Activated CD8-positive, alpha-beta memory T cell treated with anti-CD3 and anti-CD28 coated beads for 24 hours (primary cell): ENCODE measurements around the gene MYOZ2.
"Not testable (repeated sequence)": the region's sequence is repeated elsewhere in the genome, so short reads cannot be mapped to it uniquely, and the experiment has no call there.

Experiments used
- DNase-seq: peaks from one replicate; pipeline ENCODE4 v3.0.0-alpha.2; 2020

Gene MYOZ2

GRCh38 chr4:119130365-119131065, 5.1 kb upstream of the MYOZ2 start:
- no peak for DNase-seq

DNA sequence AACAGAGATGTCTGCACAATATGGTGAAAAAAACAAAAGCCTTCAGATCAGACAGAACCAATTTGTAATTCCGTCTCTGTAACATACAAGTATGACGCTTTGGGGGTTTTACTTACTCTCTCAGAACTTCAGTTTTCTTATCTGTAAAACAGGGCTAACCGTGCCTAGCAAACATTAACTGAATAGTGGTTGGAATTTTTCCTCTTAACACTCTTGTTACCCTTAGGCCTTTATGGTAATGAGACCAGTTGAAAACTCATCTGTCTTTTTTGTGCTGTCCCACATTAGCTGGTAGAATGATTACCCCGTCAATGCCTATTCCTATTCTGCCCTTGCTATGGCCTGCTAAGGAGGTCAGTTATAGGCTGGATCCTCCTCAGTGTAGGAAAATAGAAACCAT, 4.5 kb upstream of the MYOZ2 start:
- no peak for DNase-seq

DNA sequence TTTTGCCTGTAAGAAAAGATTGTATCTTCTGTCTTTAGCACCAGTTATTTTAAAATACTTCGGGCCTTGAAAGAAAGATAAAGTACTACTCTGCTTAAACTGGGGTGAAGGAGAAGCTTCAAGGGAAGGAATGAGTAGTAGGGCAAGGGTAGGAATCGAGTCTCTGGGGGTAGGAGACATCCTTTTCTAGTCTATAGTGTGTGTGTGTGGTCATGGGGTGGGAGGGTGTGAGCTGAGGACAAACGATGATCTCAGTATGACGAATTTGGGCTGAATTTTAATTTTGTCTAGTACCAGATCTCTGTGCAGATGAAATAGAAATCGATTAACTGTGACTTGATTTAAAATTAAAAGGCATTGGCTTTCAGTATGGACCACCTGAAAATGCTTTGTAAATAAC, 3.3 kb upstream of the MYOZ2 start:
- no peak for DNase-seq

DNA sequence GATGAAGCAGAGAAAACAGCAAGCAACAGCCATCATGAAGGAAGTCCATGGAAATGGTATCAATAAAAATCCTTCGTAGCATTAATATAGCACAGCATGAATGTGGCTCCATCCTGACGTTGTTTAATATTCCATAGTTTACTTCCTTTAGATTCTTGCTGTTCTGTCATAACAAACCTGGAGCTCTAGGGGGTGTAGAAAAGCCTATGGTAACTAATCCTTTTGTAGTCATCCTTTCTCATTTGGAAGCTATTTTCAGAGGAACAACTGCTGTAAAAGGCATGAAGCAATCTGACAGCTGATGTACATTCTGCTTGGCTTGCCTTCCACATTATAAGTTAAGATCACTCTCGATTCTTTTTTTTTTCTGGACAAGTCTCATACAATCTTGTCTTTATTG, 914 bp downstream of the MYOZ2 start:
- DNase-seq = no peak

DNA sequence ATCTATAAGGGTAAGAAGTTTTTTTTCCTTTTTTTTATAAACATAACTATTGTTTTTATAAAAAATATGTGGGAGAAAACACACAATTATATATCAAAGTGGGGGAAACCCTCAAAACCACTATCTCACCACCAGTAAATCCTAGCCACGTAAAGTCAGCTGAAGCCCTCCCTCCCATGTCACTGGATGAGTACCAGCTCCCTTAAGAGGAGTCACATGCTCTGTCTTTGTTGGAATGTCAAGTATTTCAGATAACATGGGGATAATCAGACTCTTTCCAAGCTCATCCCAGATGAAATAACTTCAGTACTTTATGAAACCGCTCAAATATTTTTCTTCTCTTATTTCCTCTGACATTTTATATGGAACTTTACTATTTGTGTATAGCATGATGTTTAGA, 2.4 kb downstream of the MYOZ2 start:
- no peak for DNase-seq

DNA sequence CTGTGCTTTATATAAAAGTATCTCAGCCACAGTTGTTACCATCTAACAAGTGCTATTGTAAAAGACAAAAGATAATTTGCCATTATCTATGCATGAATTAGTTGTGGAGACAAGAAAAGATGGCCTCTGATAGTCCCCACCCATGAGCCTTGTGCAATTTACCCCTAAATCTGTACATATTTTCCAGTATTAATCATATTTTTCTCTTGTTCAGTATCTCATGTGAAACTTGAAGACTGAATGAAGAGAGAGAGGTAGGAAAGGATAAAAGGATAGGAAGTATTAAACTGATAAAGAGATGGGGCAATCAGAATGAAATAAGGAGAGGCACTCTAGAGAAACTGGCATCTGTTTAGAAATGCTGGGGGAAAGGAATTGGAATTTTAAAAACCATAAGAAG, 3.7 kb downstream of the MYOZ2 start:
- DNase-seq = no peak

DNA sequence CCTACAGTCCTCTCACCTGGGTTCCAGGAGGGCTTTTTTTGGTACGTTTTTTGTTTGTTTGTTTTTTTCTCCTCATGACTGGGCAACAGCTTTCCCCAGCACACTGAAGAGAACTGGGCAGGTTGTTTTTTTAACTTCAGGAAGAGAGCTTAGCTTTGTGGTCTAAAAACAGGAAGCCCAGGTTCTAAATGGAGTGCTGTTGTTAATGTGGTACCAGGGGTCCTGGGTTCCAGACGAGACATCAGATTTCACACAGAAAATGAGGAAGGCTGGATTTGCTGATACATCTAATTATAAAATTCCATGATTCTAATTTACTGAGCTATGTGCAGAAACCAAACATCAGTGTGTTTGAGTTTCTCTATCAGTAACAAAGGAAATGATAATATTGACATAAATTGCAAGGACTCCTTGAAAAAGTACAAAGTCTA, 4.2 kb downstream of the MYOZ2 start:
- DNase-seq = no peak

DNA sequence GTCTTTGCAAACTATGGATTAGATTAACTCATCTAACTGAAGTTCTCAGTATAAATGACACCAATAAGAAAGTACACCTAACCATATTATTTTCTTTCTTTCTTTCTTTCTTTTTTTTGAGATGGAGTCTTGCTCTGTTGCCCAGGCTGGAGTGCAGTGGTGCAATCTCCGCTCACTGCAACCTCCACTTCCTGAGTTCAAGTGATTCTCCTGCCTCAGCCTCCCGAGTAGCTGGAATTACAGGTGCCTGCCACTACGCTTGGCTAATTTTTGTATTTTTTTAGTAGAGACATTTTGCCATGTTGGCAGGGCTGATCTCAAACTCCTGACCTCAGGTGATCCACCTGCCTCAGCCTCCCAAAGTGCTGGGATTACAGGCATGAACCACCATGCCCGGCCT, 5.7 kb downstream of the MYOZ2 start:
- not testable (repeated sequence) for DNase-seq

DNA sequence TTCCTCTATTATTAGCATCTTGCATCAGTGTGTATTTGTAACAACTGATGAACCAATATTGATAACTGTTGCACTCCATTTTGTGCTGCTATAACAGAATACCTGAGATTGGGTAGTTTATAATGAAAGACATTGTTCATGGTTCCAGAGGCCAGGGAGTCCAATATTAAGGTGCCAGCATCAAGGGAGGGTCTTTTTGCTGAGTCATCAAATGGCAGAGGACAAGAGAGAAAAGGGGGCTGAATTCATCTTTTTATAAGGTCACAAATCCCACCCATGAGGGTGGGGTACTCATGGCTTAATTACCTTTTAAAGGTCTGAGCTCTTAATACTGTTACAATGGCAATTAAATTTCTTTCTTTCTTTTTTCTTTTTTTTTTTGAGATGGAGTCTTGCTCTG, 7.2 kb downstream of the MYOZ2 start:
- no peak for DNase-seq

GRCh38 chr4:119143341-119143740, 7.7 kb downstream of the MYOZ2 start:
- not testable (repeated sequence) for DNase-seq

DNA sequence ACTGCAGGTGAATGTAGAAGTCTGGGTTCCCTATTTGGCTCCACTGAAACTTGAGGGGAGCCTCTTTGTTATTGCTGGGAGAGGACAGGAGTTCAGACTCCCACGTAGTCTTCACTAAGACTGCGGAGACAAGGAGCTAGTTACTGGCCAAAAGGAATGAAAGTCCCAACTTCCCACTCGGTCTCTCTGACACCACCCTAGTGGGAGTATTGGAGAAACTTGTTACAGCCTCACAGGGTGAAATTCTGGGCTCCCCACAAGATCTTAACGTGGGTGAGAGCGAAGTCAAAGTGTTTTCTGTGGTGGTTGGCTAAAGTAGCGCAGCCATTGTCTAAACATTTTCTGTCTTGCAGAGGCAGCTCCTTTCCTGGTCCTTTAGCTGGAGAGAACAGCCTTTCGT, 13.5 kb downstream of the MYOZ2 start:
- DNase-seq = no peak

- no peak for DNase-seq
These were observed 15.5 kb downstream of the MYOZ2 start for GRCh38 chr4:119151161-119151560.

GRCh38 chr4:119152741-119153140, 17.1 kb downstream of the MYOZ2 start:
- DNase-seq = no peak

DNA sequence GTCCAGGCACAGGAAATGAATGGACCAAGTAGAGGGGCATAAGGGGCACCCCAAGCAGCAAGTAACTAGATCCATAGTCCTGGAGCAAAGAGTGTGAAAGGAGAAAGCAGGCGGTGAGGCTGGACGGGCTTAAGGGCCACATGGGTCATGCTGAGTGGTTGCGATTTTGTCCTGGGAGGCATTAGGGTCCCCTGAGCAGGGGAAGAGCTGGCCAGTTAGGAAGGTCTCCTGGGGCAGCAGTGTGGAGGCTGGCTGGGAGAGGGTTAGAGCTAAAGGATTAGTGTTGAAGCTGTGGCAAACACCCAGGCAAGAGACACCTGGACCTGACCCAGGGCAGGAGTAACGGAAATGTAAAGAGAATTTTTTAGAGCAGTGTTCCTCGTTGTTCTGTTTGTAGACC, 26.5 kb downstream of the MYOZ2 start:
- DNase-seq = no peak

GRCh38 chr4:119165767-119166166, 30.1 kb downstream of the MYOZ2 start:
- no peak for DNase-seq

GRCh38 chr4:119170195-119170594, 34.6 kb downstream of the MYOZ2 start:
- no peak for DNase-seq

DNA sequence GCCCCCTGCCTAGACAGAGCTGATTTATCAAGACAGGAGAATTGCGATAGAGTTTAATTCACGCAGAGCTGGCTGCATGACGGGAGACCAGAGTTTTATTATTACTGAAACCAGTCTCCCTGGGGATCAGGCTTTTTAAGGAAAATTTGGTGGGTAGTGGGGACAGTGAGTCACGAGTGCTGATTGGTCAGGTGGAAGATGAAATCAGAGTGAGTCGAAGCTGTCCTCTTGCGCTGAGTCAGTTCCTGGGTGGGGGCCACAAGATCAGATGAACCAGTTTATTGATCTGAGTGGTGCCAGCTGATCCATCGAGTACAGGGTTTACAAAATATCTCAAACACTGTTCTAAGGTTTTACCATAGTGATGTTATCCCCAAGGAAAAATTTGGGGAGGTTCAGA, 36.6 kb downstream of the MYOZ2 start:
- DNase-seq = no peak

GRCh38 chr4:119173729-119174361, 38.2 kb downstream of the MYOZ2 start:
- DNase-seq = not testable (repeated sequence)

- DNase-seq = no peak
These were observed 43.4 kb downstream of the MYOZ2 start for GRCh38 chr4:119179011-119179410.

GRCh38 chr4:119184128-119184527, 48.5 kb downstream of the MYOZ2 start:
- no peak for DNase-seq

GRCh38 chr4:119189638-119190037, 54.0 kb downstream of the MYOZ2 start:
- DNase-seq = no peak

- DNase-seq = no peak
These were observed 54.7 kb downstream of the MYOZ2 start for GRCh38 chr4:119190354-119190753.

DNA sequence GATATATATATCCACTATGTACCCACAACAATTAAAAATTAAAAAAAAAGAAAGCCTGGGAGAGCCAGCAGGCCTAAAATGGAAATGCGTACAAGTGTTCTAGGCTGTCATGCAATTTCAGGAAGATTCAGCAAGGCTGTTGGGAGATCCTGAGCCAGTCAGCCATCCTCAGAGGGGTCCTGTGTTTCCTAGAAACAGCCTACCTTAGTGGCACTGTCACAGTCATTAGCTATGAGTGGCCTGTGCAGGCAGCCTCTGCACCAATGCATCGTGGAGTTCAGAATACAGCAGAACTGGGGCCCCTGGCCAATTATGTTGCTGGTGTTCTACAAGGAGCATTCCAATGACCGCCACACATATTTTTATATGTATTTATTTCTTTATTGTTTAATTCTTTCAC, 55.9 kb downstream of the MYOZ2 start:
- no peak for DNase-seq

DNA sequence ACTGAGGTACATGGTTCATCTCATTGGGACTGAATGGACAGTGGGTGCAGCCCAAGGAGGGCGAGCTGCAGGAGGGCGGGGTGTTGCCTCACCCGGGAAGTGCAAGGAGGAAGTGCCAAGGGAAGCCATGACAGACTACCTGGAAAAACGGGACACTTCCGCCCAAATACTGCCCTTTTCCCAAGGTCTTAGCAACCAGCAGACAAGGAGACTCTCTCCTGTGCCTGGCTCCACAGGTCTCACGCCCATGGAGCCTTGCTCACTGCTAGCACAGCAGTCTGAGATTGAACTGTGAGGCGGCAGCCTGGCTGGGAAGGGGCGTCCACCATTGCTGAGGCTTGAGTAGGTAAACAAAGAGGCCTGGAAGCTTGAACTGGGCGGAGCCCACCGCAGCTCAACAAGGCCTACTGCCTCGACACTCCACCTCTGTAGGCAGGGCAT, 62.2 kb downstream of the MYOZ2 start:
- DNase-seq = no peak

- no peak for DNase-seq
These were observed 69.3 kb downstream of the MYOZ2 start for GRCh38 chr4:119204916-119205315.
